SK-N-SH (cell line): ENCODE measurements around the gene BTBD9. TPM values are rescaled to one million over a fixed set of nuclear protein-coding genes. Genes with fewer than 3 reads are reported as not detected.
A peak's percentile ranks its signal among the peaks of the same experiment; 100 is the strongest.

Experiments
- CTCF ChIA-PET: fragments of 300-600, 350-600 bp; formaldehyde crosslinking; extraction: SDS; loops from one replicate; lab custom pipeline; 2021; lab: Yijun Ruan, JAX
- POLR2A ChIA-PET: fragments of 350-600 bp; sonication (Branson Sonifier 250); formaldehyde crosslinking; extraction: SDS; loops from one replicate; lab custom pipeline; 2020; ENCODE audit warnings: antibody characterized with exemption, inconsistent platforms; lab: Yijun Ruan, JAX
- DNase-seq: peaks from one replicate; pipeline ENCODE4 v3.0.0; 2012
- H2AFZ ChIP-seq: fragments of 200-600 bp; sonication (generic); 2 replicates; pipeline ENCODE4 v1.8.1; 2016; ENCODE audit warnings: antibody characterized with exemption, mild to moderate bottlenecking, low read depth
- H3F3A ChIP-seq: fragments of 200-600 bp; sonication (generic); replicated peaks from 2 replicates; pipeline ENCODE3; 2016; ENCODE audit warnings: antibody characterized with exemption, mild to moderate bottlenecking; ENCODE audit not compliant: insufficient read depth
- H3K27ac ChIP-seq, 2 experiments: fragments of 200-500 bp in 1 of 2; fragments of 200-600 bp in 1 of 2; sonication (Bioruptor generic) in 1 of 2; sonication (generic), shearing (Covaris generic) in 1 of 2; 2 replicates each; pipeline versions ENCODE4 v1.5.1 to v1.6.1; 2014 to 2016; ENCODE audit warnings: low read depth in 2 of 2, inconsistent platforms in 1 of 2, low read length in 1 of 2, mild to moderate bottlenecking in 1 of 2, mixed read lengths in 1 of 2
- H3K27me3 ChIP-seq: fragments of 200-600 bp; sonication (generic), shearing (Covaris generic); 2 replicates; pipeline ENCODE4 v1.6.1; 2016; ENCODE audit warnings: mixed run types; ENCODE audit not compliant: insufficient read depth
- H3K36me3 ChIP-seq, 2 experiments: fragments of 200-500 bp in 1 of 2; fragments of 200-600 bp in 1 of 2; sonication (Bioruptor generic) in 1 of 2; sonication (generic) in 1 of 2; replicated peaks in 1 of 2; 2 replicates each; pipeline versions ENCODE3 to v1.5.1; 2014 to 2016; ENCODE audit warnings: low read length in 1 of 2, mild to moderate bottlenecking in 1 of 2; ENCODE audit not compliant: insufficient read depth in 2 of 2, control insufficient read depth in 1 of 2
- H3K4me1 ChIP-seq, 2 experiments: fragments of 200-500 bp in 1 of 2; fragments of 200-600 bp in 1 of 2; sonication (Bioruptor generic) in 1 of 2; sonication (generic), shearing (Covaris generic) in 1 of 2; 2 replicates each; pipeline versions ENCODE4 v1.5.1 to v1.6.1; 2014 to 2016; ENCODE audit warnings: low read depth in 1 of 2, low read length in 1 of 2, mixed run types in 1 of 2; ENCODE audit not compliant: insufficient read depth in 2 of 2, control insufficient read depth in 1 of 2
- H3K4me2 ChIP-seq: fragments of 200-600 bp; sonication (generic), shearing (Covaris generic); 2 replicates; pipeline ENCODE4 v1.6.1; 2017; ENCODE audit warnings: mixed run types
- H3K4me3 ChIP-seq, 2 experiments: fragments of 200-500 bp in 1 of 2; fragments of 200-600 bp in 1 of 2; sonication (Bioruptor generic) in 1 of 2; sonication (generic), shearing (Covaris generic) in 1 of 2; 2 replicates each; pipeline versions ENCODE4 v1.5.1 to v1.8.1; 2014 to 2016; ENCODE audit warnings: low read depth in 2 of 2, inconsistent platforms in 1 of 2, low read length in 1 of 2, mild to moderate bottlenecking in 1 of 2, mixed read lengths in 1 of 2, moderate library complexity in 1 of 2
- H3K79me2 ChIP-seq: fragments of 200-600 bp; sonication (generic); 2 replicates; pipeline ENCODE4 v1.8.1; 2017; ENCODE audit warnings: mild to moderate bottlenecking; ENCODE audit not compliant: insufficient read depth
- H3K9ac ChIP-seq: fragments of 200-600 bp; sonication (generic); 2 replicates; pipeline ENCODE4 v1.6.1; 2017; ENCODE audit warnings: mixed run types
- H3K9me2 ChIP-seq: fragments of 200-600 bp; sonication (generic); 2 replicates; pipeline ENCODE4 v1.6.1; 2017; ENCODE audit warnings: mixed run types
- H3K9me3 ChIP-seq: fragments of 200-600 bp; sonication (generic); 2 replicates; pipeline ENCODE4 v1.6.1; 2017; ENCODE audit warnings: mixed run types, mild to moderate bottlenecking, moderate library complexity
- H4K20me1 ChIP-seq: fragments of 200-600 bp; sonication (generic); 2 replicates; pipeline ENCODE4 v1.6.1; 2017; ENCODE audit warnings: mild to moderate bottlenecking, mixed run types; ENCODE audit not compliant: insufficient read depth
- ELF1 ChIP-seq: IDR thresholded peaks from 2 replicates; pipeline ENCODE4 v1.4.0; 2012
- FOSL2 ChIP-seq: IDR thresholded peaks from 2 replicates; pipeline ENCODE4 v1.4.0; 2012; ENCODE audit warnings: low read depth, mild to moderate bottlenecking, moderate library complexity, borderline replicate concordance
- GATA2 ChIP-seq: sonication (generic); formaldehyde crosslinking; IDR thresholded peaks from 2 replicates; pipeline ENCODE4 v1.5.0; 2020; ENCODE audit warnings: mild to moderate bottlenecking, missing genetic modification reagents
- JUND ChIP-seq: IDR thresholded peaks from 2 replicates; pipeline ENCODE4 v1.4.0; 2012
- MAX ChIP-seq: IDR thresholded peaks from 2 replicates; pipeline ENCODE4 v1.4.0; 2012; ENCODE audit warnings: low read depth
- NFIC ChIP-seq: IDR thresholded peaks from 2 replicates; pipeline ENCODE4 v1.4.0; 2012; ENCODE audit warnings: borderline replicate concordance
- NRF1 ChIP-seq: IDR thresholded peaks from 2 replicates; pipeline ENCODE4 v1.6.1; 2012; ENCODE audit warnings: low read depth, mild to moderate bottlenecking, low read length
- PBX3 ChIP-seq: IDR thresholded peaks from 2 replicates; pipeline ENCODE4; 2012
- RAD21 ChIP-seq: IDR thresholded peaks from 2 replicates; pipeline ENCODE4 v1.6.1; 2012; ENCODE audit warnings: mild to moderate bottlenecking, low read length
- RFX5 ChIP-seq: IDR thresholded peaks from 2 replicates; pipeline ENCODE4 v1.6.1; 2012; ENCODE audit warnings: mild to moderate bottlenecking, improper control_type of control experiment, low read length
- TCF12 ChIP-seq: IDR thresholded peaks from 2 replicates; pipeline ENCODE4 v1.4.0; 2012
- USF1 ChIP-seq: IDR thresholded peaks from 2 replicates; pipeline ENCODE4 v1.4.0; 2012; ENCODE audit warnings: low read depth, borderline replicate concordance
- ZBTB33 ChIP-seq: IDR thresholded peaks from 2 replicates; pipeline ENCODE4 v1.4.0; 2012; ENCODE audit warnings: low read depth, borderline replicate concordance
- WGBS: methylation state at CpG from one replicate; pipeline ENCODE4 v1.1.6; 2017; ENCODE audit warnings: low lambda C conversion rate; 5-methylcytosine and 5-hydroxymethylcytosine counted together
- polyA plus RNA-seq, 3 experiments: library from polyadenylated mRNA; depleted of rRNA; stranded (reverse); fragments of >200 nt; gene quantifications; 2 replicates each; pipeline ENCODE4 v1.2.3, GENCODE V29; 2012

The BTBD9 gene
- polyA plus RNA-seq, 1 of the 3 experiments (the other 2 are of a cell fraction) = 2.2 TPM

- H4K20me1 ChIP-seq = no peaks in the 10 kb centered on the region
- no peak overlapping the region for H3K9ac ChIP-seq
- TF ChIP-seq PBX3 (peak; percentile 70), GATA2 (CRISPR knock-in tag) (peak; percentile 46; the same call in 1 of the 2 replicates), JUND (peak; percentile 58), NFIC (0 out of 2 replicates have a peak, but pooled peaks have one; percentile 23), RFX5 (no peak), USF1 (no peak), FOSL2 (peak; percentile 41; the same call in 1 of the 2 replicates), ELF1 (peak; percentile 29; the same call in 1 of the 2 replicates), TCF12 (0 out of 2 replicates have a peak, but pooled peaks have one; percentile 20)
- 64% methylated on average over 10 of the region's 10 CpGs for WGBS
- H3K79me2 ChIP-seq = no peaks in the 10 kb centered on the region
- POLR2A ChIA-PET = no interaction called here
- H3K4me1 ChIP-seq = peaks cover 3 to 13% of the 10 kb centered on the region in 2 experiments; a peak in 3 of 4 replicates
- H2AFZ ChIP-seq = no peak overlapping the region
- no peaks in the 10 kb centered on the region for H3K9me3 ChIP-seq
- H3K27ac ChIP-seq = peak overlapping the region in 1 of 2 experiments; percentile 75; a peak in 1 of 4 replicates
- DNase-seq = peak; percentile 60
- H3K36me3 ChIP-seq = no peaks in the 10 kb centered on the region
- H3F3A ChIP-seq = no peaks in the 10 kb centered on the region
- H3K27me3 ChIP-seq = no peaks in the 10 kb centered on the region
- no peak overlapping the region for H3K4me3 ChIP-seq
- CTCF ChIA-PET = interaction anchor here (0.5 to 0.9 kb wide), 2 partner anchors 52 to 545 kb away, joined by 3 read pairs; no protein-coding TSS in a partner anchor
- peak overlapping the region; percentile 19; the same call in 1 of the 2 replicates for H3K4me2 ChIP-seq
- H3K9me2 ChIP-seq = no peaks in the 10 kb centered on the region
Measured at GRCh38 chr6:38436726-38437465, 202.8 kb downstream of the BTBD9 start.

- no peak for DNase-seq
- CTCF ChIA-PET = no interaction called here
- Histone ChIP-seq H3K27ac (no peak overlapping the region), H3K4me1 (peaks cover 3 to 13% of the 10 kb centered on the region in 2 experiments; a peak in 3 of 4 replicates), H3K4me2 (no peak overlapping the region), H3K9ac (no peak overlapping the region), H3K4me3 (no peak overlapping the region), H3K79me2 (no peaks in the 10 kb centered on the region), H4K20me1 (no peaks in the 10 kb centered on the region), H3K9me2 (no peaks in the 10 kb centered on the region), H3K27me3 (no peaks in the 10 kb centered on the region), H3K36me3 (no peaks in the 10 kb centered on the region), H3F3A (no peaks in the 10 kb centered on the region), H3K9me3 (no peaks in the 10 kb centered on the region), H2AFZ (no peak overlapping the region)
- WGBS = 99% methylated on average over 5 of the region's 5 CpGs
- POLR2A ChIA-PET = no interaction called here
- TF ChIP-seq RAD21 (no peak), NRF1 (no peak), RFX5 (no peak), ZBTB33 (no peak), MAX (no peak)
Measured at GRCh38 chr6:38435330-38435729, 204.4 kb downstream of the BTBD9 start.
